Body of pancreas (tissue), 4 donors: ENCODE measurements around the gene CCDC149.

Experiments
- POLR2A ChIP-seq, 3 donors: fragments of 450-650 bp; IDR thresholded peaks; one replicate each; pipeline ENCODE4 v1.6.1; 2016; ENCODE audit warnings: antibody characterized with exemption in 3 of 3, mild to moderate bottlenecking in 2 of 3
- TF ChIP-seq, protein P1 (sequence below), 7 experiments: fragments of 450-650 bp in 4 of 7; fragments of 200-600 bp in 3 of 7; sonication (generic) in 3 of 7; IDR thresholded peaks; one replicate each; pipeline ENCODE4 v1.5.1; 2016 to 2019; ENCODE audit warnings: antibody characterized with exemption in 7 of 7

DNA sequence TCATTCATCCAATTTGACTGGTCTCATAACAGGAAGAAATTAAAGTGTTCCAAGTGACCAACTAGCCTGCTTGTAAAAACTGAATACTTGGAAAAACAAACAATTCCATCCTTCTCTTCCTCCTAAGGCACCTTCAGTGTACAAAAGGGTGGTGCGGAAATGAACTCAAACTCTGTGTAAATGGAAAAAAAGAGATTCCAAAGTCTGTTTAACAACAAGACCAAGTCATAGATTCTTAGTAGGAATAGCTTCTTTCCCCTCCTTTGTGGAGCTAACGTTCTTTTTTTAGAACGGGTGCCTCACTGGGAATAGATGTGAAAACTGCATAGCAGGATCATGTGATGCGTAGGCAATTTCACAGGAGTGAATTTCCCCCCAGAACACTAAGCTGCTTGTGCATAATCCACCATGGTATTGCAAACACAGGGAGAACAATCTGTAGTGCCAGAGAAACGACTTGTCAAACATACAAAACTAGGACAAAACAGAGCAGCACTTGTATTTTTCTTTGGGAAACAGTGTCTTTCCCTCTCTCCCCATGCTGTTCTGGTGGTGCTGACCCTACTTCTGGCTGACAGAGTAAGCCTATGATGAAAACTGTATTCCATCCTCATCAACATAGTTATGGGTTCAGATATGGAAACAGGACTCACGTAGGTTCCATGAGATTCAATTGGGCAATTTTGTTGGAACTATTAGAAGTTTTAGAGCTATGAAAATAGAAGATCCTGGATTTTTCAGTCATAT is 130.7 kb downstream of the CCDC149 start:
- TF ChIP-seq, protein P1, sequence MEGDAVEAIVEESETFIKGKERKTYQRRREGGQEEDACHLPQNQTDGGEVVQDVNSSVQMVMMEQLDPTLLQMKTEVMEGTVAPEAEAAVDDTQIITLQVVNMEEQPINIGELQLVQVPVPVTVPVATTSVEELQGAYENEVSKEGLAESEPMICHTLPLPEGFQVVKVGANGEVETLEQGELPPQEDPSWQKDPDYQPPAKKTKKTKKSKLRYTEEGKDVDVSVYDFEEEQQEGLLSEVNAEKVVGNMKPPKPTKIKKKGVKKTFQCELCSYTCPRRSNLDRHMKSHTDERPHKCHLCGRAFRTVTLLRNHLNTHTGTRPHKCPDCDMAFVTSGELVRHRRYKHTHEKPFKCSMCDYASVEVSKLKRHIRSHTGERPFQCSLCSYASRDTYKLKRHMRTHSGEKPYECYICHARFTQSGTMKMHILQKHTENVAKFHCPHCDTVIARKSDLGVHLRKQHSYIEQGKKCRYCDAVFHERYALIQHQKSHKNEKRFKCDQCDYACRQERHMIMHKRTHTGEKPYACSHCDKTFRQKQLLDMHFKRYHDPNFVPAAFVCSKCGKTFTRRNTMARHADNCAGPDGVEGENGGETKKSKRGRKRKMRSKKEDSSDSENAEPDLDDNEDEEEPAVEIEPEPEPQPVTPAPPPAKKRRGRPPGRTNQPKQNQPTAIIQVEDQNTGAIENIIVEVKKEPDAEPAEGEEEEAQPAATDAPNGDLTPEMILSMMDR (IDR thresholded peaks at IDR 0.05), result no peak
- no peak for TF ChIP-seq POLR2A (IDR thresholded peaks at IDR 0.05)
